Mucosa of rectum (tissue), 2 donors: ENCODE data around the gene ZNF160.
A peak's percentile ranks its signal among the peaks of the same experiment; 100 is the strongest.
"Not testable (repeated sequence)": the region's sequence is repeated elsewhere in the genome, so short reads cannot be mapped to it uniquely, and the experiment has no call there.

Experiments
- H3K27ac ChIP-seq, 2 donors: one replicate each; pipeline ENCODE4 v1.7.0; 2013; ENCODE audit warnings: inconsistent platforms in 2 of 2, low read depth in 2 of 2, low read length in 2 of 2
- H3K27me3 ChIP-seq, 2 donors: one replicate each; pipeline ENCODE4 v1.7.0; 2013; ENCODE audit warnings: low read length in 2 of 2; ENCODE audit not compliant: control insufficient read depth in 2 of 2, insufficient read depth in 2 of 2
- H3K36me3 ChIP-seq, 2 donors: one replicate each; pipeline ENCODE4 v1.7.0; 2013; ENCODE audit warnings: low read length in 2 of 2; ENCODE audit not compliant: control insufficient read depth in 2 of 2, insufficient read depth in 2 of 2
- H3K4me1 ChIP-seq, 2 donors: one replicate each; pipeline ENCODE4 v1.7.0; 2013; ENCODE audit warnings: low read length in 2 of 2, mild to moderate bottlenecking in 1 of 2; ENCODE audit not compliant: control insufficient read depth in 2 of 2, insufficient read depth in 2 of 2
- H3K4me3 ChIP-seq, 2 donors: one replicate each; pipeline ENCODE4 v1.7.0; 2013; ENCODE audit warnings: low read length in 2 of 2
- H3K9ac ChIP-seq, 2 donors: one replicate each; pipeline ENCODE4 v1.7.0; 2013; ENCODE audit warnings: low read length in 2 of 2, low read depth in 1 of 2, mild to moderate bottlenecking in 1 of 2
- H3K9me3 ChIP-seq, 2 donors: one replicate each; pipeline ENCODE4 v1.7.0; 2013; ENCODE audit warnings: low read length in 2 of 2; ENCODE audit not compliant: control insufficient read depth in 2 of 2
- donor health status: healthy.
- donor health status: Normal muscosa, but diverticular disease.

The ZNF160 gene

GRCh38 chr19:53103234-53104203 lies at the start of gene ZNF160:
ZNF160 (minus strand) TSS chr19:53103422; CDS start chr19:53086276, 17,146 bp downstream.
- Histone ChIP-seq H3K9me3 (peaks cover 0 to 2% of the 10 kb centered on the region in 2 donors), H3K27ac (peak within 1 kb of the TSS; percentile 86 to 88), H3K9ac (peak within 1 kb of the TSS; percentile 90 to 94), H3K4me3 (peak within 1 kb of the TSS; percentile 83 to 97), H3K27me3 (no peaks in the 10 kb centered on the region), H3K36me3 (peaks cover 1 to 10% of the 10 kb centered on the region in 2 donors), H3K4me1 (peaks cover 7 to 9% of the 10 kb centered on the region in 2 donors)

GRCh38 chr19:53147645-53148044 lies 44.4 kb upstream of the ZNF160 start:
- Histone ChIP-seq H3K4me1 (no peaks in the 10 kb centered on the region), H3K27ac (no peak overlapping the region), H3K9me3 (peaks cover 26 to 41% of the 10 kb centered on the region in 2 donors), H3K9ac (no peak overlapping the region), H3K4me3 (no peak overlapping the region), H3K27me3 (no peaks in the 10 kb centered on the region), H3K36me3 (peaks cover 30 to 36% of the 10 kb centered on the region in 2 donors)

GRCh38 chr19:53140351-53140750 lies 37.1 kb upstream of the ZNF160 start:
- Histone ChIP-seq H3K4me1 (no peaks in the 10 kb centered on the region), H3K9ac (no peak overlapping the region), H3K4me3 (no peak overlapping the region), H3K36me3 (peaks cover 20 to 21% of the 10 kb centered on the region in 2 donors), H3K27me3 (no peaks in the 10 kb centered on the region), H3K27ac (no peak overlapping the region), H3K9me3 (peaks cover 41 to 48% of the 10 kb centered on the region in 2 donors)

GRCh38 chr19:53136432-53136831 lies 33.2 kb upstream of the ZNF160 start:
- Histone ChIP-seq H3K36me3 (peaks cover 0 to 3% of the 10 kb centered on the region in 2 donors), H3K27ac (no peak overlapping the region), H3K4me1 (peaks cover 0 to 4% of the 10 kb centered on the region in 2 donors), H3K27me3 (no peaks in the 10 kb centered on the region), H3K9me3 (peaks cover 21 to 29% of the 10 kb centered on the region in 2 donors), H3K4me3 (no peak overlapping the region), H3K9ac (no peak overlapping the region)

- H3K27me3 ChIP-seq = no peaks in the 10 kb centered on the region
- peak within 1 kb of the TSS; percentile 80 to 87 for H3K9ac ChIP-seq
- no peaks in the 10 kb centered on the region for H3K36me3 ChIP-seq
- peak within 1 kb of the TSS; percentile 88 to 91 for H3K4me3 ChIP-seq
- peak within 1 kb of the TSS; percentile 29 to 38 for H3K27ac ChIP-seq
- H3K4me1 ChIP-seq = peaks cover 0 to 4% of the 10 kb centered on the region in 2 donors
- H3K9me3 ChIP-seq = peaks cover 3 to 4% of the 10 kb centered on the region in 2 donors
Observed at GRCh38 chr19:53132141-53132991, 29.1 kb upstream of the ZNF160 start, which contains the start of gene ZNF415. ZNF415 (minus strand) TSS chr19:53132910; CDS start chr19:53122676, 10,234 bp downstream.

GRCh38 chr19:53131727-53132126 lies 28.5 kb upstream of the ZNF160 start:
- Histone ChIP-seq H3K27me3 (no peaks in the 10 kb centered on the region), H3K9ac (peak overlapping the region; percentile 80 to 87), H3K27ac (no peak overlapping the region), H3K9me3 (no peaks in the 10 kb centered on the region), H3K4me3 (peak overlapping the region; percentile 88 to 91), H3K36me3 (no peaks in the 10 kb centered on the region), H3K4me1 (peaks cover 0 to 4% of the 10 kb centered on the region in 2 donors)

GRCh38 chr19:53131085-53131590 lies 27.9 kb upstream of the ZNF160 start:
- H3K4me3 ChIP-seq = no peak overlapping the region
- no peak overlapping the region for H3K27ac ChIP-seq
- H3K4me1 ChIP-seq = peaks cover 0 to 4% of the 10 kb centered on the region in 2 donors
- H3K9ac ChIP-seq = no peak overlapping the region
- no peaks in the 10 kb centered on the region for H3K36me3 ChIP-seq
- H3K27me3 ChIP-seq = no peaks in the 10 kb centered on the region
- H3K9me3 ChIP-seq = no peaks in the 10 kb centered on the region

GRCh38 chr19:53130506-53130905 lies 27.3 kb upstream of the ZNF160 start:
- no peak overlapping the region for H3K9ac ChIP-seq
- H3K9me3 ChIP-seq = no peaks in the 10 kb centered on the region
- no peaks in the 10 kb centered on the region for H3K27me3 ChIP-seq
- H3K4me3 ChIP-seq = no peak overlapping the region
- peaks cover 0 to 4% of the 10 kb centered on the region in 2 donors for H3K4me1 ChIP-seq
- no peak overlapping the region for H3K27ac ChIP-seq
- H3K36me3 ChIP-seq = no peaks in the 10 kb centered on the region

- not testable (repeated sequence) for H3K9me3 ChIP-seq, H3K4me1 ChIP-seq, H3K36me3 ChIP-seq, H3K4me3 ChIP-seq, H3K27ac ChIP-seq, H3K9ac ChIP-seq, H3K27me3 ChIP-seq
Observed at GRCh38 chr19:53126733-53127526, 23.7 kb upstream of the ZNF160 start.
